ENCODE data around the gene ARID5B. TPM values are rescaled to one million over a fixed set of nuclear protein-coding genes. Genes with fewer than 3 reads are reported as not detected.

Gene ARID5B
- total and polyA plus RNA-seq, 2 donors (not counting 1 experiment from before 2014, with no cell fraction given) = 22.4 to 237 TPM

DNA sequence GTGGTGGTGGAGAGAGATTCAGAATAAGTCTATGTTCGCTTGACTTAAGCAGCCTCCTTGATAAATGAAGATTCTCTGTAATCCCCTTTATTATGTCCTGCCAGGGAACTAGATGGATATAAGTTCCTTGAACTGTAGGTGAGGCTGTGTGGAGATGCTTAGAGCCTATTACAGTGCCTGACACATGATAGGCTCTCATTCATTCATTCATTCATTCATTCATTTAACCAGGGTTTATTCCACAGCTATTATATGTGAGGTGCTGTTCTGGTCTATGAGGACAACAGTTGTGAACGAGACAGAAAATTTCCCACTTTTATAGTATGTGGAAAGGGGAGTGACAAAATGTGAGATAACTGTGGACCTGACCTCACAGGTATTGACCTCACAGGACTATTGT is 105.6 kb downstream of the ARID5B start:
- H3K27me3 Mint-ChIP-seq = no peaks in the 10 kb centered on the region
- Histone ChIP-seq H3K4me1 (ENCODE audit: control insufficient read depth in 2 of 2, insufficient read depth in 2 of 2, low read length in 2 of 2) (peaks cover 76 to 77% of the 10 kb centered on the region in 2 donors), H3K4me2 (replicated peaks; ENCODE audit: low read depth, low read length, poor library complexity, severe bottlenecking) (no peak overlapping the region), H3K4me3 (ENCODE audit: control extremely low read depth in 1 of 5, extremely low read depth in 1 of 5, insufficient read depth in 1 of 5, low read depth in 2 of 5, low read length in 4 of 5) (no peak overlapping the region), H3K36me3 (replicated peaks in 1 of 2; ENCODE audit: control extremely low read depth in 1 of 2, control insufficient read depth in 1 of 2, extremely low read depth in 1 of 2, insufficient read depth in 2 of 2, low read length in 1 of 2) (peaks cover 4 to 45% of the 10 kb centered on the region in 2 experiments), H4K20me1 (ENCODE audit: control insufficient read depth, insufficient read depth, low read length, poor library complexity, severe bottlenecking) (no peaks in the 10 kb centered on the region), H3K79me2 (ENCODE audit: control insufficient read depth, insufficient read depth, low read length) (peaks cover 95% of the 10 kb centered on the region), H3K27ac (ENCODE audit: low read length in 2 of 2) (peak overlapping the region in 1 of 2 donors; percentile 66), H3K9ac (ENCODE audit: low read length) (no peak overlapping the region), H3K9me3 (ENCODE audit: control extremely low read depth in 1 of 3, control insufficient read depth in 2 of 3, insufficient read depth in 1 of 3, low read length in 2 of 3) (no peaks in the 10 kb centered on the region), H2AFZ (ENCODE audit: insufficient read depth, low read depth, low read length, poor library complexity, severe bottlenecking) (no peak overlapping the region), H3K27me3 (replicated peaks in 1 of 4; ENCODE audit: control extremely low read depth in 1 of 4, control insufficient read depth in 3 of 4, insufficient read depth in 4 of 4, low read length in 3 of 4) (no peaks in the 10 kb centered on the region)
- DNase-seq (no peak), ATAC-seq (ENCODE audit: low read depth) (no peak)
- peak overlapping the region; percentile 84 for H3K27ac Mint-ChIP-seq
- TF ChIP-seq, protein P1, sequence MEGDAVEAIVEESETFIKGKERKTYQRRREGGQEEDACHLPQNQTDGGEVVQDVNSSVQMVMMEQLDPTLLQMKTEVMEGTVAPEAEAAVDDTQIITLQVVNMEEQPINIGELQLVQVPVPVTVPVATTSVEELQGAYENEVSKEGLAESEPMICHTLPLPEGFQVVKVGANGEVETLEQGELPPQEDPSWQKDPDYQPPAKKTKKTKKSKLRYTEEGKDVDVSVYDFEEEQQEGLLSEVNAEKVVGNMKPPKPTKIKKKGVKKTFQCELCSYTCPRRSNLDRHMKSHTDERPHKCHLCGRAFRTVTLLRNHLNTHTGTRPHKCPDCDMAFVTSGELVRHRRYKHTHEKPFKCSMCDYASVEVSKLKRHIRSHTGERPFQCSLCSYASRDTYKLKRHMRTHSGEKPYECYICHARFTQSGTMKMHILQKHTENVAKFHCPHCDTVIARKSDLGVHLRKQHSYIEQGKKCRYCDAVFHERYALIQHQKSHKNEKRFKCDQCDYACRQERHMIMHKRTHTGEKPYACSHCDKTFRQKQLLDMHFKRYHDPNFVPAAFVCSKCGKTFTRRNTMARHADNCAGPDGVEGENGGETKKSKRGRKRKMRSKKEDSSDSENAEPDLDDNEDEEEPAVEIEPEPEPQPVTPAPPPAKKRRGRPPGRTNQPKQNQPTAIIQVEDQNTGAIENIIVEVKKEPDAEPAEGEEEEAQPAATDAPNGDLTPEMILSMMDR (IDR thresholded peaks at IDR 0.05) = no peak
- TF ChIP-seq EZH2 (IDR thresholded peaks at IDR 0.05; ENCODE audit: borderline replicate concordance, insufficient read depth, low read depth, low read length, poor library complexity, severe bottlenecking) = no peak
- no peak overlapping the region for H3K4me3 Mint-ChIP-seq
- WGBS (ENCODE audit: insufficient coverage) = 100% methylated on average over 1 of the region's 2 CpGs
- ChIA-PET POLR2A (no interaction called here), CTCF (interaction anchor here (1.3 to 2.0 kb wide), 2 partner anchors 9 to 32 kb away, joined by 4 to 5 read pairs; no protein-coding TSS in a partner anchor)
- no peaks in the 10 kb centered on the region for H3K9me3 Mint-ChIP-seq (ENCODE audit: insufficient read depth)
- H3K4me1 Mint-ChIP-seq = peaks cover 96% of the 10 kb centered on the region
- intact Hi-C loops (cut with micrococcal nuclease) = no loop called here

DNA sequence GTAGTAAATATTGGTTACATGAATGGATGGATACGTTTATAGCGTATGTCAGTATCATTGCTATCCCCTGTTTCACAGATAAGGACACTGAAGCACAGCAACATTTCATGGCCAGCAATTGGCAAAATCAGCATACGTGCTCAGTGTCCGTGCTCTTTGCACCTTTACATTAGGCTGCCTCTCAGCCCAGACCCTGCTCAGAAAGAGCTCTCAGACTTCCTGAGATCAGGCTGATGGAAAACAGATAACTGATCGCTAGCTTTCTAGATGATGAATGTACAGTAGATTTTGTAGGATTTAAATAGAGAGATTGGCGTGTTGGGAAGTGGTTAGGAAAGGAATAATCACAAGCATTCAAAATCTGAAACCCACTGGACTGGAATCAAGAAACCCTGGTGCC is 106.7 kb downstream of the ARID5B start:
- Mint-ChIP-seq H3K27ac (peak overlapping the region; percentile 86), H3K27me3 (no peaks in the 10 kb centered on the region), H3K9me3 (ENCODE audit: insufficient read depth) (no peaks in the 10 kb centered on the region), H3K4me3 (no peak overlapping the region), H3K4me1 (peaks cover 92% of the 10 kb centered on the region)
- no peak overlapping the region for H3K4me2 ChIP-seq (replicated peaks; ENCODE audit: low read depth, low read length, poor library complexity, severe bottlenecking)
- intact Hi-C loops (cut with micrococcal nuclease) = no loop called here
- H4K20me1 ChIP-seq (ENCODE audit: control insufficient read depth, insufficient read depth, low read length, poor library complexity, severe bottlenecking) = no peaks in the 10 kb centered on the region
- H3K27ac ChIP-seq (ENCODE audit: low read length in 2 of 2) = peak overlapping the region in 1 of 2 donors; percentile 66
- H3K36me3 ChIP-seq (replicated peaks in 1 of 2; ENCODE audit: control extremely low read depth in 1 of 2, control insufficient read depth in 1 of 2, extremely low read depth in 1 of 2, insufficient read depth in 2 of 2, low read length in 1 of 2) = peaks cover 4 to 45% of the 10 kb centered on the region in 2 experiments
- ChIA-PET CTCF (interaction anchor here (1.0 to 2.0 kb wide), 2 partner anchors 14 to 31 kb away, joined by 3 to 5 read pairs; no protein-coding TSS in a partner anchor), POLR2A (interaction anchor here (0.6 to 0.7 kb wide), 2 partner anchors 12 to 34 kb away, joined by 4 to 7 read pairs; no protein-coding TSS in a partner anchor)
- no peak overlapping the region for H3K4me3 ChIP-seq (ENCODE audit: control extremely low read depth in 1 of 5, extremely low read depth in 1 of 5, insufficient read depth in 1 of 5, low read depth in 2 of 5, low read length in 4 of 5)
- H3K4me1 ChIP-seq (ENCODE audit: control insufficient read depth in 2 of 2, insufficient read depth in 2 of 2, low read length in 2 of 2) = peaks cover 69 to 72% of the 10 kb centered on the region in 2 donors
- ATAC-seq (ENCODE audit: low read depth) (no peak), DNase-seq (no peak)
- H3K9me3 ChIP-seq (ENCODE audit: control extremely low read depth in 1 of 3, control insufficient read depth in 2 of 3, insufficient read depth in 1 of 3, low read length in 2 of 3) = no peaks in the 10 kb centered on the region
- H3K79me2 ChIP-seq (ENCODE audit: control insufficient read depth, insufficient read depth, low read length) = peaks cover 90% of the 10 kb centered on the region
- H2AFZ ChIP-seq (ENCODE audit: insufficient read depth, low read depth, low read length, poor library complexity, severe bottlenecking) = no peak overlapping the region
- no peak overlapping the region for H3K9ac ChIP-seq (ENCODE audit: low read length)
- H3K27me3 ChIP-seq (replicated peaks in 1 of 4; ENCODE audit: control extremely low read depth in 1 of 4, control insufficient read depth in 3 of 4, insufficient read depth in 4 of 4, low read length in 3 of 4) = no peaks in the 10 kb centered on the region
- WGBS (ENCODE audit: insufficient coverage) = 83% methylated on average over 1 of the region's 6 CpGs
- TF ChIP-seq EZH2 (IDR thresholded peaks at IDR 0.05; ENCODE audit: borderline replicate concordance, insufficient read depth, low read depth, low read length, poor library complexity, severe bottlenecking) = no peak
- TF ChIP-seq, protein P1 (IDR thresholded peaks at IDR 0.05) = no peak

All from B cell (primary cell).